Stimulated activated CD4-positive, alpha-beta T cell treated with anti-CD3 and anti-CD28 coated beads, Interleukin-4, amount 100 ng/mL, for 4 hours (primary cell): ENCODE measurements around the gene CHST3.
"Not testable (repeated sequence)": the region's sequence is repeated elsewhere in the genome, so short reads cannot be mapped to it uniquely, and the experiment has no call there.

Experiments used
- DNase-seq, 2 experiments: peaks; one replicate each; pipeline ENCODE4 v3.0.0-alpha.2; 2020

Gene CHST3

GRCh38 chr10:71964098-71964742, at the start of gene CHST3:
Gene CHST3 (plus strand): TSS chr10:71964395. CDS start chr10:72005843, 41,448 bp downstream.
- DNase-seq, result peak in 1 of 2 experiments; percentile 15

- no peak for DNase-seq
Measured at GRCh38 chr10:71916827-71917226, 47.4 kb upstream of the CHST3 start.

GRCh38 chr10:71918992-71919391, 45.2 kb upstream of the CHST3 start:
- no peak for DNase-seq

GRCh38 chr10:71919956-71920539, 44.1 kb upstream of the CHST3 start:
- DNase-seq, result not testable (repeated sequence)

- DNase-seq, result no peak
Measured at GRCh38 chr10:71920540-71921323, 43.5 kb upstream of the CHST3 start.

- DNase-seq, result no peak
Measured at GRCh38 chr10:71921324-71922027, 42.7 kb upstream of the CHST3 start.

GRCh38 chr10:71923138-71923692, 41.0 kb upstream of the CHST3 start:
- no peak for DNase-seq

- no peak for DNase-seq
Measured at GRCh38 chr10:71924771-71925170, 39.4 kb upstream of the CHST3 start.

- DNase-seq, result no peak
Measured at GRCh38 chr10:71927159-71927558, 37.0 kb upstream of the CHST3 start.

GRCh38 chr10:71927776-71928592, 36.2 kb upstream of the CHST3 start:
- no peak for DNase-seq

GRCh38 chr10:71931295-71931694, 32.9 kb upstream of the CHST3 start:
- no peak for DNase-seq

- peak; percentile 37 to 77 for DNase-seq
Measured at GRCh38 chr10:71933651-71934050, 30.5 kb upstream of the CHST3 start.

- no peak for DNase-seq
Measured at GRCh38 chr10:71938211-71938610, 26.0 kb upstream of the CHST3 start.

GRCh38 chr10:71939304-71939703, 24.9 kb upstream of the CHST3 start:
- DNase-seq, result no peak

GRCh38 chr10:71939861-71940474, 24.2 kb upstream of the CHST3 start:
- DNase-seq, result no peak

GRCh38 chr10:71940752-71941151, 23.4 kb upstream of the CHST3 start:
- no peak for DNase-seq

GRCh38 chr10:71941318-71941717, 22.9 kb upstream of the CHST3 start:
- no peak for DNase-seq

GRCh38 chr10:71945819-71946474, 18.2 kb upstream of the CHST3 start:
- DNase-seq, result no peak

- no peak for DNase-seq
Measured at GRCh38 chr10:71946700-71947099, 17.5 kb upstream of the CHST3 start.

- no peak for DNase-seq
Measured at GRCh38 chr10:71948496-71949067, 15.6 kb upstream of the CHST3 start.

GRCh38 chr10:71950683-71951082, 13.5 kb upstream of the CHST3 start:
- DNase-seq, result no peak
